ENCODE data around the gene ATN1.
A peak's percentile ranks its signal among the peaks of the same experiment; 100 is the strongest.

The ATN1 gene

DNA sequence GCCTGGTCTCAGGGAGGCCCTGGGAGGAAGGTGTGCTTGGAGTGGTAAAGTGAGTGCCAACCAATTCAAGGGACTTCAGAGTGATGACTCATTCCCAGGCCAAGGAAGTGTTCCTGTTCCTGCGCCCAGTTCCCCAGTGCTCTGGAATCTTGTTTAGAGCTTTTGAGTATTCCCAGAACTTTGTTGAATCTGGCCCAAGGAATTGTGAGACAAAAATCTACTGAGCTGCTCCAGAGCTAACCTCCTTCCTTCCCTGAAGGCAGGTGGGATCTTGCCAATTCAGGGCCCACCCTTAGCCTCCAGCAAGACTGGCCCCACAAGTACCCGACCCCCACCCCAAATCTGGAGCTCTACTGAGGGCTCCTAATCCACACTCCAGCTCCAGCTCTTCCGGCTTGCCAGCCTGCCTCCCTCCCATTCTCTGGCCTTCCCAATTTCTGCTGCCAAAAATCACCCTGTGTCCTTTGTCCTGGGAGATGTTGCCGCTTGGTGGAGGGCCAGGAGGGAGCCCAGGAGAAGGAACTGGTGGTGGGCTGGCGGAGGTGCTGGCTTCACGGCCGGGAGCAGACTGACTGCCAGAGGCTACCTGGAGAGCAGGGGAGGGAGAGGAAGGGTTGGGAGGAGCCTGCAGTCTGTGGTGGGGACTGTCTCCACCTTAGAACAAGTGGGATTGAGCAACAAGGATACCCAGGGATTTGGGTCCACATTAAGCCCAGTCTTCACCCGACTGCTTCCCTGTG, 2.0 kb upstream of the ATN1 start:
- Histone ChIP-seq H3K9ac (ENCODE audit: low read length in 5 of 5) (peak overlapping the region; percentile 7 to 92 (median 66)), H3K36me3 (ENCODE audit: control insufficient read depth in 5 of 5, insufficient read depth in 5 of 5, low read length in 5 of 5) (peaks cover 0 to 3% (median 0%) of the 10 kb centered on the region in 5 donors), H3K9me3 (ENCODE audit: control insufficient read depth in 5 of 5, low read length in 5 of 5) (no peaks in the 10 kb centered on the region), H3K27ac (ENCODE audit: low read depth, low read length) (peak overlapping the region; percentile 96), H3K4me1 (ENCODE audit: control insufficient read depth in 5 of 5, insufficient read depth in 5 of 5, low read length in 5 of 5) (peaks cover 14 to 72% (median 58%) of the 10 kb centered on the region in 5 donors), H3K4me3 (ENCODE audit: low read depth in 1 of 5, low read length in 5 of 5) (peak overlapping the region; percentile 7 to 77 (median 56)), H3K27me3 (ENCODE audit: control insufficient read depth in 5 of 5, insufficient read depth in 4 of 5, low read length in 5 of 5) (peaks cover 0 to 4% (median 0%) of the 10 kb centered on the region in 5 donors)

DNA sequence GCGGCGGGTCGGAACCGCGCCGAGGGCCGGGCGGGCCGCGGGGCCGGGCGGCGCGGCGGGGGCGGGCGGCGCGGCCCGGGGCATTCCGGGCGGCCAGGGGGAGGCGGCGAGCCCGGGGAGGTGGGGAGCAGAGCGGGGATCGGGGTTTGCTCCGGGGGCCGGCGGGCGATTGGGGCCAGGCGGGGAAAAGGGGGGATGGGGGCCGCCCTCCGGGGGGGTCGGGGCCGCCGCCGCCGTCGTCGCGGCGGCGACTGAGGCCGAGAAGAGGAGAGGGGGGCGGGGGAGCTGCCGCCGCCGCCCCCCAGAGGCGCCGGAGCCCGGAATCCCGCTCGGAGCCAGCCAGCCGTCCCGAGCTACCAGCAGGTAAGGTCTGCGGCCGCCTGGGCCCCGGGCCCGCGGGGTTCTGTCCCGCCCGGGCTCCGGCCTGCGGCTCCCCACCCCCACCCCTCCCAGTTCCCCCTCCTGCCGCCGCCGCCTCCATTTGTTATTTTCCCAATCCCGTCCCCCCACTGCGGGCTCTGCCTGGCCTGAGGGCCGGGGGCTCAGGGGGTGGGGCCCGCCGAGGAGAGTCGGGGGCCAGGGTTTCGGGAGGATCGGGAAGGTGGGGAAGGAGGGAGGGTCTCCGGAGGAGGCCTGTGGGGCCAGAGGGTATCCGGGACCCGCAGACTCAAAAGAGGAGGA, 403 bp downstream of the ATN1 start:
- Histone ChIP-seq H3K9ac (ENCODE audit: low read length in 5 of 5) (peak overlapping the region; percentile 82 to 99 (median 96)), H3K9me3 (ENCODE audit: control insufficient read depth in 5 of 5, low read length in 5 of 5) (no peaks in the 10 kb centered on the region), H3K27me3 (ENCODE audit: control insufficient read depth in 5 of 5, insufficient read depth in 4 of 5, low read length in 5 of 5) (no peaks in the 10 kb centered on the region), H3K36me3 (ENCODE audit: control insufficient read depth in 5 of 5, insufficient read depth in 5 of 5, low read length in 5 of 5) (peaks cover 0 to 4% (median 0%) of the 10 kb centered on the region in 5 donors), H3K4me3 (ENCODE audit: low read depth in 1 of 5, low read length in 5 of 5) (peak overlapping the region; percentile 77 to 96 (median 86)), H3K4me1 (ENCODE audit: control insufficient read depth in 5 of 5, insufficient read depth in 5 of 5, low read length in 5 of 5) (peaks cover 14 to 80% (median 73%) of the 10 kb centered on the region in 5 donors), H3K27ac (ENCODE audit: low read depth, low read length) (peak overlapping the region; percentile 99)

- Histone ChIP-seq H3K4me3 (ENCODE audit: low read depth in 1 of 5, low read length in 5 of 5) (peak overlapping the region; percentile 72 to 96 (median 86)), H3K9me3 (ENCODE audit: control insufficient read depth in 5 of 5, low read length in 5 of 5) (no peaks in the 10 kb centered on the region), H3K9ac (ENCODE audit: low read length in 5 of 5) (peak overlapping the region; percentile 82 to 99 (median 96)), H3K27ac (ENCODE audit: low read depth, low read length) (peak overlapping the region; percentile 99), H3K27me3 (ENCODE audit: control insufficient read depth in 5 of 5, insufficient read depth in 4 of 5, low read length in 5 of 5) (no peaks in the 10 kb centered on the region), H3K36me3 (ENCODE audit: control insufficient read depth in 5 of 5, insufficient read depth in 5 of 5, low read length in 5 of 5) (peaks cover 0 to 11% (median 4%) of the 10 kb centered on the region in 5 donors), H3K4me1 (ENCODE audit: control insufficient read depth in 5 of 5, insufficient read depth in 5 of 5, low read length in 5 of 5) (peaks cover 19 to 80% (median 74%) of the 10 kb centered on the region in 5 donors)
Observed at GRCh38 chr12:6928703-6929407, 1.1 kb downstream of the ATN1 start.

GRCh38 chr12:6929466-6930452, 2.0 kb downstream of the ATN1 start:
- peak overlapping the region; percentile 99 for H3K27ac ChIP-seq (ENCODE audit: low read depth, low read length)
- no peaks in the 10 kb centered on the region for H3K9me3 ChIP-seq (ENCODE audit: control insufficient read depth in 5 of 5, low read length in 5 of 5)
- peak overlapping the region; percentile 72 to 96 (median 86) for H3K4me3 ChIP-seq (ENCODE audit: low read depth in 1 of 5, low read length in 5 of 5)
- no peaks in the 10 kb centered on the region for H3K27me3 ChIP-seq (ENCODE audit: control insufficient read depth in 5 of 5, insufficient read depth in 4 of 5, low read length in 5 of 5)
- H3K4me1 ChIP-seq (ENCODE audit: control insufficient read depth in 5 of 5, insufficient read depth in 5 of 5, low read length in 5 of 5): peaks cover 15 to 79% (median 74%) of the 10 kb centered on the region in 5 donors
- peak overlapping the region; percentile 82 to 99 (median 96) for H3K9ac ChIP-seq (ENCODE audit: low read length in 5 of 5)
- H3K36me3 ChIP-seq (ENCODE audit: control insufficient read depth in 5 of 5, insufficient read depth in 5 of 5, low read length in 5 of 5): peaks cover 0 to 20% (median 12%) of the 10 kb centered on the region in 5 donors

DNA sequence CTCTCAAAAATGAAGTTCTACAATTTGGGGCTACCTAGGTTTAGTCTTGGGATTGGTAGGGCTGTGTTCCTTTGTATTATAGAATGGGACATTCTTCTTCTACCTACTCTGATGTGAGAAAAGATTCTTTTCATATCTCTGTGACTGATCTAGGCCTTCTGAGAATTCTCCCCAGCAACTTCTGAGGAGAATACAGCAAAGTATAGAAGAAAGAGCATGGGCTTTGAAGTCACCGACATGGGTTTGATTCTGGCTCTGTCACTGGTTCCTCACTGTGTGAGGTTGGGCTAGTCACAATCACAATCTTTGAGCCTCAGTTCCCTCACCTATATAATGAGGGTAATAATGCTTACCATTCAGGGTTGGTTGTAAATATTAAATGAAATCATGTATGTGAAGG, 5.0 kb downstream of the ATN1 start:
- Histone ChIP-seq H3K4me3 (ENCODE audit: low read depth in 1 of 5, low read length in 5 of 5) (no peak overlapping the region), H3K27me3 (ENCODE audit: control insufficient read depth in 5 of 5, insufficient read depth in 4 of 5, low read length in 5 of 5) (no peaks in the 10 kb centered on the region), H3K36me3 (ENCODE audit: control insufficient read depth in 5 of 5, insufficient read depth in 5 of 5, low read length in 5 of 5) (peaks cover 0 to 37% (median 29%) of the 10 kb centered on the region in 5 donors), H3K27ac (ENCODE audit: low read depth, low read length) (peak overlapping the region; percentile 88), H3K4me1 (ENCODE audit: control insufficient read depth in 5 of 5, insufficient read depth in 5 of 5, low read length in 5 of 5) (peaks cover 13 to 79% (median 64%) of the 10 kb centered on the region in 5 donors), H3K9me3 (ENCODE audit: control insufficient read depth in 5 of 5, low read length in 5 of 5) (no peaks in the 10 kb centered on the region), H3K9ac (ENCODE audit: low read length in 5 of 5) (peak overlapping the region in 2 of 5 donors; percentile 25 to 62)

GRCh38 chr12:6934110-6934509, 6.4 kb downstream of the ATN1 start:
- H3K4me1 ChIP-seq (ENCODE audit: control insufficient read depth in 5 of 5, insufficient read depth in 5 of 5, low read length in 5 of 5): peaks cover 18 to 86% (median 69%) of the 10 kb centered on the region in 5 donors
- H3K36me3 ChIP-seq (ENCODE audit: control insufficient read depth in 5 of 5, insufficient read depth in 5 of 5, low read length in 5 of 5): peaks cover 0 to 40% (median 29%) of the 10 kb centered on the region in 5 donors
- no peaks in the 10 kb centered on the region for H3K27me3 ChIP-seq (ENCODE audit: control insufficient read depth in 5 of 5, insufficient read depth in 4 of 5, low read length in 5 of 5)
- no peak overlapping the region for H3K4me3 ChIP-seq (ENCODE audit: low read depth in 1 of 5, low read length in 5 of 5)
- no peaks in the 10 kb centered on the region for H3K9me3 ChIP-seq (ENCODE audit: control insufficient read depth in 5 of 5, low read length in 5 of 5)
- H3K9ac ChIP-seq (ENCODE audit: low read length in 5 of 5): peak overlapping the region in 2 of 5 donors; percentile 1 to 63
- peak overlapping the region; percentile 88 for H3K27ac ChIP-seq (ENCODE audit: low read depth, low read length)

GRCh38 chr12:6935371-6936193, 7.8 kb downstream of the ATN1 start:
- Histone ChIP-seq H3K27ac (ENCODE audit: low read depth, low read length) (peak overlapping the region; percentile 88), H3K4me3 (ENCODE audit: low read depth in 1 of 5, low read length in 5 of 5) (no peak overlapping the region), H3K9ac (ENCODE audit: low read length in 5 of 5) (peak overlapping the region in 2 of 5 donors; percentile 23 to 63), H3K27me3 (ENCODE audit: control insufficient read depth in 5 of 5, insufficient read depth in 4 of 5, low read length in 5 of 5) (no peaks in the 10 kb centered on the region), H3K4me1 (ENCODE audit: control insufficient read depth in 5 of 5, insufficient read depth in 5 of 5, low read length in 5 of 5) (peaks cover 14 to 75% (median 66%) of the 10 kb centered on the region in 5 donors), H3K36me3 (ENCODE audit: control insufficient read depth in 5 of 5, insufficient read depth in 5 of 5, low read length in 5 of 5) (peaks cover 0 to 45% (median 34%) of the 10 kb centered on the region in 5 donors), H3K9me3 (ENCODE audit: control insufficient read depth in 5 of 5, low read length in 5 of 5) (no peaks in the 10 kb centered on the region)

- no peak overlapping the region for H3K9ac ChIP-seq (ENCODE audit: low read length in 5 of 5)
- peaks cover 14 to 72% (median 62%) of the 10 kb centered on the region in 5 donors for H3K4me1 ChIP-seq (ENCODE audit: control insufficient read depth in 5 of 5, insufficient read depth in 5 of 5, low read length in 5 of 5)
- H3K27me3 ChIP-seq (ENCODE audit: control insufficient read depth in 5 of 5, insufficient read depth in 4 of 5, low read length in 5 of 5): no peaks in the 10 kb centered on the region
- peak overlapping the region; percentile 88 for H3K27ac ChIP-seq (ENCODE audit: low read depth, low read length)
- H3K4me3 ChIP-seq (ENCODE audit: low read depth in 1 of 5, low read length in 5 of 5): no peak overlapping the region
- H3K9me3 ChIP-seq (ENCODE audit: control insufficient read depth in 5 of 5, low read length in 5 of 5): no peaks in the 10 kb centered on the region
- peaks cover 0 to 52% (median 39%) of the 10 kb centered on the region in 5 donors for H3K36me3 ChIP-seq (ENCODE audit: control insufficient read depth in 5 of 5, insufficient read depth in 5 of 5, low read length in 5 of 5)
Observed at GRCh38 chr12:6936194-6936635, 8.5 kb downstream of the ATN1 start.

All from subcutaneous abdominal adipose tissue (tissue), 5 donors.